ENCODE data around the gene TBC1D23.
"Not testable (repeated sequence)": the region's sequence is repeated elsewhere in the genome, so short reads cannot be mapped to it uniquely, and the experiment has no call there.

Gene TBC1D23

DNA sequence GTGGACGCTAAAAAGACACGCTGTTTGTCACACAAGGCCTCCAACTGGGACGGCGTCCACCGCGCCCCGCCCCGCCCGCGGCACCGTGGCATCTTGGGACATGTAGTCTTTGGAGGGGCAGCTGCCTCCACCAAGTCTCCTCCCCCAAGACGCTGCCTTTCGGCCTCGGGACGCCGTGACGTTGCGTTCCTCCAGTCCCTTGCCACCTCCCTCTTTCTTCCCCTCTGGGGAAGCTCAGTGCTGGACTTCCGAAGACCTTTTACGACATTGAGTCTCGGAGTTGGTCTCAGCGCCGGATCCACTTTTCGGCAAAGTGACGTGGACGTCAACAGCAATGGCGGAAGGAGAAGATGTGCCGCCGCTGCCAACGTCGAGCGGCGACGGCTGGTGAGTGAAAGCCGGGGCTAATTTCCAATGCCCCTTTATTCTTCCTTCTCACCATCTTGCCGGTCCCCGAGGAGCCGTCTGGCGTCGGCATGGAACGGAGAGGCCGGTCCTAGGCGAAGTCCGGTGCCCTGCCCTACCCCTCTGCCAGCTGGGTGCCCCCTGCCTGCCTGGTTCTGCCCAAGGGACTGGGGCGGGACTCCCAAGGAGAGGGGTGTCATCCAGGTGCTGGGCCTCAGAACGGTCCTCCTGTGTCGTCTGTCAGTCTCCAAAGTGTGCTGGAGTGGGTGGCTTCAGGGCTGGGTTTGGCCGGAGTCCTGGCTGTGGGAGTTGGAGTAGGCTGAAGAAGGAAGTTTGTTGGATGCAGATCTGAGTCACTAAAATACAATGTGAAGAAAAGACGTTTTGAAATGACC, at the start of gene TBC1D23:
Gene TBC1D23, plus strand, starts transcription at position 308 of the 800 bp plus-strand sequence. Its CDS starts 27 bp downstream, at position 335.
- DNase-seq = peak; percentile 95 to 98

DNA sequence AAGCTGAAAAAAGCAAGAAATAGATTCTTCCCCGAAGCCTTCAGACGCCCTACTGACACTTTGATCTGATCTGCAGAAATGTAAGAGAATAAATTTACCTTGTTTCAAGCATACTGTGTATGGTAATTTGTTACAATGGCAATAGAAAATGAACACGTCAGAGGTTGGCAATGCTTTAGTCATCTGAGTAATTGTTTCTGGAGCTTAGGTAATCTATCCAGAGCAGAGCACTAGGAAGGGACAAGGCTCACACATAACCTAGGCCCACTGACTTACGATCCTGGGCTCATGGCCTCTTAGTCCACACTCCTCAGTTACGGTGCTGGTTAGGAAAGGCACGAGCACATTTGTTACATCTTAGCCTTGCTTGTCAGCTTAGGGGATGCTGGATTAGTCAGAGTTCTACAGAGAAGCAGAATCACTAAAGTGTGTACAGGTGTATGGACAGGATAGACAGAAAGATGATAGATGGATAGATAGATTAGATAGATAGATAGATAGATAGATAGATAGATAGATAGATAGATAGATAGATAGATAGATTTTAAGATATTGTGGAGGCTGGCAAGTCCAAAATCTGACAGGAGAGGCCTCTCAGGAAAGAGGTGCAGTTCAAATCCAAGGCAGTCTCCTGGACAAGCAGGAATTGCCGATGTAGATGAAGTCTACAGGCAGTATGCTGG, 46.8 kb upstream of the TBC1D23 start:
- no peak for DNase-seq

DNA sequence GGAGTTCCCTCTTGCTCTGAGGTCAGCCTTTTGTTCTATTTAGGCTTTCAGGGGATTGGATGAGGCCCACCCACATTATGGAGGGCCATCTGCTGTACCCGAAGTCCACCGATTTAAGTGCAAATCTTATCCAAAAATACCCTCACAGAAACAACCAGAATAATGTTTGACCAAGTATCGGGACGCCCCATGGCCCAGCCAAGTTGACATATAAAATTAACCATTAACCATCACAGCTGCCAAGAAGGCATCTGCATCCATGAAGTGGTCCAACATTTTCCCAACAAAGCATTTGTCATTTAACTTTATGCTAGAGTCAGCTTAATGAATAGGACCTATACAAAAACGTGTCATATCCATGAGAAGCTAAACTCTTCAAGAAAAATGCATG, 46.2 kb upstream of the TBC1D23 start:
- DNase-seq = no peak

DNA sequence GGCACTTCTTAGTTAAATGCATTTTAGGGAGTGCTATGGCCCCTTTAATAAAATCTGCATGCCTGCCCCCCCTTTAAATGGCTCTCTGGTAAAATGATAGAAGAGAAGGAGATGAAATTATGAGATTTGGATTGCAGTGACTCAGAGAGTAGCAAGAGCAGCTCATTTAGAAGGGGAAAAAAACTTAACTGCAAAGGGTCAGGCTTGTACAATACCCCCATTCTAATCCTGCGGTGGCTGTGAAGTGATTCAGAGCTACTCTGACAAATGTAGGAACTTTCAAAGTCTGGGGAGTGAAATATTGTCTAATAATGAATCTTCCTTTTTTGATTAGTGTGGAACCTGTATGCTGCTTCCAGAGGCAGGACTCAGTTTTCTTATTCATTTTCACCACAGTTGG, 44.1 kb upstream of the TBC1D23 start:
- DNase-seq = no peak

DNA sequence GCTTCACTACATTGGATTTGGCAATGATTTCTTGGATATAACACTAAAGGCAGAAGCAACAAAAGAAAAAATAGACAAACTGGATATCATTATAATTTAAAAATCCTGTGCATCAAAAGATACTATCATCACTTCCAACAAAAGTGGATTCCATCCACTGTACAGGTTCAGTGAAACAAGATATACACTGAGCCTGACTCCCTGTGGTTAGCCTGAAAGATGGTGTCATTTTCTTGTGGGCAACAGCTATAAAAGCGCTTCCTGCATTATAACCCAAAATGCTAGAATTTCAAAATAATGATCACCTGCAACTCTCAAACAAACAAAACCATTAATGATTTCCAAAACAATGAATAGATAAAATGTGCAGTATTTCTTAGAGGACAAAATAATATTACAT, 39.6 kb upstream of the TBC1D23 start:
- DNase-seq = no peak

DNA sequence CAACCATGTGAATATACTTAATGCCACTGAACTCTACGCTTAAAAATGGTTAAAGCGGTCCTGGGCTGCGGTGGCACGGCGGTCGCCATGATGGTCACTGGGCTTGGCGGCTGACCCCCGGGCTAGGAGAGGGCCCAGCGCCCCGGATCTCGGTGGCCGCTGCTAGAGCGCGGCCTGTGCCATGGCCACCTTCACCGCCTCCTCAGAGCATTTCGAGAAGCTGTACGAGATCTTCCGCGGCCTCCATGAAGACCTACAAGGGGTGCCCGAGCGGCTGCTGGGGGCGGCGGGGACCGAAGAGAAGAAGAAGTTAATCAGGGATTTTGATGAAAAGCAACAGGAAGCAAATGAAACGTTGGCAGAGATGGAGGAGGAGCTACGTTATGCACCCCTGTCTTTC, 35.6 kb upstream of the TBC1D23 start:
- no peak for DNase-seq

DNA sequence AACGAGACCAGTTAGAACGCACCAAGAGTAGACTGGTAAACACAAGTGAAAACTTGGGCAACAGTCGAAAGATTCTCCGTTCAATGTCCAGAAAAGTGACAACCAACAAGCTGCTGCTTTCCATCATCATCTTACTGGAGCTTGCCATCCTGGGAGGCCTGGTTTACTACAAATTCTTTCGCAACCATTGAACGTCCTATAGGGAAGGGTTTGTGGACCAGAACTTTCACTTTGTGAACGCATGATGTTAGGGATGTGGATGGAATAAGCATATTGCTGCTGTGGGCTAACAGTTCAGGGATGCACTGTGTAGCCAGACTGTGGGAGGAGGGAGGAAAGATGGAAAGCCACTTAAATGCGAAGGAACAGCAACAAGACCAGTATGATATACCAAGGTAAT, 34.9 kb upstream of the TBC1D23 start:
- DNase-seq = no peak

DNA sequence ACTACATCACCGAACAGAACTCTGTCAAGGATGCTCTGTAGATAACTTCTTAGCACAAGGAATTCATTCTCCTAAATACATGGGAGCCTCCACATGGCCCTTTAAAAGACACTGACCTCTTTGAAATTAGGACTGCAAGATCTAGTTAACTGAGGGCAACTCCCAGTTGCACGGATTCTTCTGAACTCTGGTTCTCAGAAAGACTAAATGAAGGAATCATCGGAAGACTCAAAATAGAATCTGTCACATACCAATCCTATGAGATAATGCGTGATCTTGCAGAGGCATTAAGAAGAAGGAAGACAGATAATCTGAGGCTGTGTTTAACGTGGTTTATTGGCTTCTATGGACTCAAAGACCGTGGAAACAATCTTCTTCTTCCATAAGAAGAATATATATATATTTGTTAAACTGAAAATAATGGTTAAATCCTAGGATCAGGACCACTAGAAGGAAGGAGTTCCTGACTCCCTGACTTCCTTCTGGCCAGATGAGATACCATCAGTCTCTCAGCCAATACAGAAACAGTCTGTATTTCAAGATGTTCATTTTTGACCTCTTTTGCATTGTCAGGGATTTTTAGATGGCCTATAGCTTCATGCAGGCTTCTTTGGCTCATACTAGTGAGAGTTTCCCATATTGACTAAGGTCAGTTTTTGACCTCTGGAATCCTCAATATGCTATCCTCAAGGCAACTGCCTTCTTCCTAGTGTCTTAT, 33.9 kb upstream of the TBC1D23 start:
- DNase-seq = no peak

DNA sequence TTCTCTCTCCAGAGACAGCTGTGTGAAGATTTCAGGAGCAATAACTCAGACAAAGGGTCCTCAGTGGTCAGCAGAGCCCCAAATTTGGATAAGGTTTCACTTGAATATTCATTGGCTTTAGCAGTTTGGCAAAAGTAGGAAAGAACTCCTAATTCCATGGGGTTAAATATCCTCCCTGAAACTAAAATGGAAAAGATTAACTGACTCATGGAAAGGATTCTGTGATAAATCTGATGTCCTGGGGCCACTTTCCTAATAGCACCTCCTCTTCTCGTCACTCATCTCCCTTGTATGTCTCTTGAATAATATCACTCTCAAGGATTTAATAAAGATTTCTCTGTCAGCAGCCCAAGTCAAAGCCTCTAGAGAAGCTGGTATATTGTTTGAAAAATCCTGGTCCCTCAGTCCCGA, 33.3 kb upstream of the TBC1D23 start:
- DNase-seq = no peak

DNA sequence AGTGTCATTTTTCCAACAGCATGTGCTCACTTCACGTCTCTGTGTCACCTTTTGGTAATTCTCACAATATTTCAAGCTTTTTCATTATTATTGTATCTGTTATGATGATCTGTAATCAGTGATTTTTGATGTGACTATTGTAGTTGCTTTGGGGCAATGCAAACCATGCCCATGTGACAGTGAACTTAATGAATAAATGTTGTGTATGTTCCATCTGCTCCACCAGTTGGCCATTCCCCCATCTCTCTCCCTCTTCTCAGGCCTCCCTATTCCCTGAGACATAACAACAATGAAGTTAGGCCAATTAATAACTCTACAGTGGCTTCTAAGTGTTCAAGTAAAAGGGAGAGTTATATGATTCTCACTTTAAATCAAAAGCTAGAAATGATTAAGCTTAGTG, 32.5 kb upstream of the TBC1D23 start:
- no peak for DNase-seq

DNA sequence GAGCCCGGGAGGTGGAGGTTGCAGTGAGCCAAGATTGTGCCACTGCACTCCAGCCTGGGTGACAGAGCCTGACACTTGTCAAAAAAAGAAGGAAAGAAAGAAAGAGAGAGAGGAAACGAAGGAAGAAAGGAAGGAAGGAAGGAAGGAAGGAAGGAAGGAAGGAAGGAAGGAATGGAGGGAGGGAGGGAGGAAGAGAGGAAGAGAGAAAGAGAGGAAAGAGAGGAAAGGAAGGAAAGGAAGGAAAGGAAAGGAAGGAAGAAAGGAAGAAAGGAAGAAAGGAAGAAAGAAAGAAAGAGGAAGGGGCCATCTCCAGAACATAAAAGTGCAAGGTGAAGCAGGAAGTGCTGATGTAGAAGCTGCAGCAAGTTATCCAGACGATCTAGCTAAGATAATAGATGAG, 31.6 kb upstream of the TBC1D23 start:
- not testable (repeated sequence) for DNase-seq

DNA sequence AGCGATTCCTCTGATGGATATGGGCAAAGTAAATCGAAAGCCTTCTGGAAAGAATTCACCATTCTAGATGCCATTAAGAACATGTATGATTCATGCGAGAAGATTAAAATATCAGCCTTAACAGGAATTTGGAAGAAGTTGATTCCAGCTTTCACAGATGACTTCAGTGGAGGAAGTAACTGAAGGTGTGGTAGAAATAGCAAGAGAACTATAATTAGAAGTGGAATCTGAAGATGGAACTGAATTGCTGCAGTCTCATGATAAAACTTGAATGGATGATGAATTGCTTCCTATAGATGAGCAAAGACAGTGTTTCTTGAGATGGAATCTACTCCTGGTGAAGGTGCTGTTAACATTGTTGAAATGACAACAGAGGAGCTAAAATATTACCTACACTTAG, 30.1 kb upstream of the TBC1D23 start:
- DNase-seq = no peak

DNA sequence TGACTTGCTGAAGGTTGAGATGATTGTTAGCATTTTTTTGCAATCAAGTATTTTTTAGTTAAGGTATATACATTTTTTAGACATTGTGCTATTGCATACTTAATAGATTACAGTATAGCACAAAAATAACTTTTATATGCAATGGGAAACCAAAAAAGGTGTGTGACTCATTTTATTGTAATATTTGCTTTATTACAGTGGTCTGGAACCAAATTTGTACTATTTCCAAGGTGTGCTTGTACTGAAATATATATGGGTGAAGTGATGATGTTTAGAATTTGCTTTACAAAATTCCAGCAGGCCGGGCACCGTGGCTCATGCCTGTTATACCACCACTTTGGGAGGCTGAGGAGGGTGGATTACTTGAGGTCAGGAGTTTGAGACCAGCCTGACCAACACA, 29.1 kb upstream of the TBC1D23 start:
- no peak for DNase-seq

DNA sequence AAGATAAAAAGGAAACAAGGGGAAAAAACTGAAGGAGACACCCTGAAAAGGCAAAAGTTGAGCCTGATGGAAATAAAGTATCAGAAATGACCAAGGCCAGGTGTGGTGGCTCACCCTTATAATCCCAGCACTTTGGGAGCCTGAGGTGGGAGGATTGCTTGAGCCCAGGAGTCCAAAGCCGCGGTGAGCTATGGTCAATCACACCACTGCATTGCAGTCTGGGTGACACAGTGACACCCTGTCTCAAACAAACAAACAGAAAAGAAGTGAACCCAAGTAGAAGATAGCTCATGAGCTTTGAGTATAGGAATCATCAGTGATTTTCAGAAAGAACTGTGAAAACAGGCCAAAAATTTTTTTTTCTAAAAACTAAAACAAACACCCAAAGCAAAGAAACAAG, 26.4 kb upstream of the TBC1D23 start:
- DNase-seq = no peak

DNA sequence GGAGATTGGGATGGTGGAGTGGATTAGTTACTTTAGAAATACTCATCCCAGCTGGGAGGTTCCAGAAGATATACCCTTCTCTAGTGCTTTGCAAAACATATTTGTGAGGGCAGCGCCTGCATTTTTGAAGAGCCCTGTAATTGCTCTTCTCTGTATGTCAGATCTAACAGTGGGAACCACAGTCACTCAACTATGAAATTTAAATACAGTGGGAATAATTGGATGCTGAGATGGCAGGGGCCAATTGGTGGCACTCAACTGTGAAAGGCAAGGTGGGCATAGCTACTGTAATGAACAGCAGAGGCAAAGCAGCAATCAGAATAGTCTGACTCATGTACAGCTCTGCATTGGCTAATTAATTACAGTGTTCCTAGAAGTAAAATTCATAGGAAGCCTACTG, 22.2 kb upstream of the TBC1D23 start:
- no peak for DNase-seq

DNA sequence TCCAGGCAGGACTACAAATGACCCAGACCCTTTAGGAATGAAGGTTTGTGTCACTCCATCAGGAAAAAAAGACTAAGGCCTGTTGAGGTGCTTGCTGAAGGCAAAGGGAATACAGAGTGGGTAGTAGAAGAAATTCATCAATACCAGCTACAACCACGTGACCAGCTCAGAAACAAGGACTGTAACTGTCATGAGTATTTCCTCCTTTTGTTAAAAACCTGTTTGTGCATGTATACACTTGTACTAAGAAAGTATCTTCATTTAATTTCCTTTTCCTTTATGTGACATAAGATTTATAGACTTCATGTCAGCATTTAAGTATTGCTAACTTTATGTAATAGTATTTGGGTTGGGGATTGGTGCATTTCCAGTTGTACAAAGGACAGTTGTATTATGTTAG, 18.3 kb upstream of the TBC1D23 start:
- DNase-seq = not testable (repeated sequence)

DNA sequence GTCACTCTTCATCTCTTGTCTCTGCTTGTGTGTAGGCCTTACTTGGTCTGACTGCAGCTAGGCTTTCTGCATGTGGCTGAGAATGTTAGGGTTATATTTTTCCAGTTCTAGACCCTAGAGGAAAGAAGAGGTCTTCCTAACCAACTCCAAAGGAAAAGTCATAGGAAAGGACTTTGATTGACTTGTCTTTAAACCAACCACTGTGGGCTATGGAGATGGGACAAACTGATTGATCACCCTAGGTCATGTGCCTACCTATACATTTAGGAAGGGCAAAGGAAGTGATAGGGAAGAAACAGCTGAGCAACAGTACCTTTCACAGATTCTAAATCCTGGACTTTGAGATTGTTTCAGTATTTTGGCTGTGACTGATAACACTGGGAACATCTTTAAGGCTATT, 16.5 kb upstream of the TBC1D23 start:
- DNase-seq = no peak

DNA sequence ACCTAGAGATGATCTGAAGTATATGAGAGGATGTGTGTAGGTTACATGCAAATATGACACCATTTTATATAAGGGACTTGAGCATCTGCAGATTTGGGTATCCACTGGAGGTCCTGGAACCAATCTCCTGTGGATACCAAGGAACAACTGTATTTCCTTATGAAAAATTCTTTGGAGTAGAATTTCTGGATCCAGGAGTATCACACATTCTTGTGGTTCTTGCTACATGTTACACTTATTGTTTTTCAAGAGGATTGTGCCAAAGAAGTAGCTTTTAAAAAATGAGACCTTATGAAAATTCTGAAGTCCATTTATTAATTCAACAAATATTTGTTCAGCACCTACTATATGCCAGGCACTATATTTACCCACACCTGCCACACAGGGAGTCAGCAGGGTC, 15.7 kb upstream of the TBC1D23 start:
- DNase-seq = no peak

DNA sequence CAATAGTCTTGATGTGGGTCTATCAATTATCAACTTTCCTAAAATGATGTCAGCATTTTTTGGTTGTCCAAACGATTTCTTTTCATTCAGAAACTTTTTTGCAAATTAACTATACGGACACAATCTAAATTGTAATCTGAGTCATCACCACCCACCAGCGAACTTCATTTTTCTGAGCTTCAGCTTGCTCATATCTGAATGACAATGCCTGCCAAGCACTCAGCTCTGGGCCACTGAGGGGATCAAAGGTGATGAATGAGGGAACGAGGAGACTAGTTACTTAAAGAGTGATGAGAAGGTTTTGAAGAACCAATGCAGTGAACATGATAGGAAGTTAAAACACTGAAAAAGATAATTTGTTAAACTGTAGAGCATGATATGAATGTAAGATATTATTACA, 14.9 kb upstream of the TBC1D23 start:
- no peak for DNase-seq

DNA sequence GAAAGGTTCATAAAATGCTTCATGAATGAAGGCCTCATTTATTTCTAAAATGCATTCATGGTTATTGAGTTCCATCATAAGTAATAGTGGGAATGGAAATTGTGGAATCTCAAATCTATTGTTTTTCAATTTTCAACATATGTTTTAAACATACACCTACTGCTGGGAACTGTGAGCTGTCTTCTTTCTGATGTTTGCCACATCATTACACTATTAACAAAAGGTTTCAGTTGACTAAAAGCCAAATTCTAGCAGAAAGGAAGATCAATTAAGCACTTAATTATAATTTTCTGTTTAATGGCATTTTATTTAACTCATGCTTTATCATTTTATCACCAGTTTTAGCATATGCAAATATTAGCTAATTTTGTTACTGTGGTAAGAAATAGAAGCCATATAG, 13.8 kb upstream of the TBC1D23 start:
- no peak for DNase-seq

DNA sequence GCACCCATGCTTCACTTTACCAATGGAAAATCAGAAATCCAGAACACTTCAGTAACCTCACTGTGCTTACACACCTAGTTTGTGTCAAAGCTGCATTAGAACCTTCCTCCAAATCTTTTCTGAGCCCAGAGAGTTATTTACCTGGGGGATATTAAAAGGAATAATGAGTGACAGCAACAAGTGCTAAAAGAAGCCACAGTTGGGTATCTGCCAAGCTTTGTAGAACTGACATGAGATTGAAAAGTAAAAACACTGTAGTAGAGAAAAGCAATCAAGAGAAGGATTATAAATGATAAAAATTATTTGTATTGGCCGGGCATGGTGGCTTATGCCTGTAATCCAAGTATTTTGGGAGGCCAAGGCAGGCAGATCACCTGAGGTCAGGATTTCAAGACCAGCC, 8.8 kb upstream of the TBC1D23 start:
- DNase-seq = no peak

DNA sequence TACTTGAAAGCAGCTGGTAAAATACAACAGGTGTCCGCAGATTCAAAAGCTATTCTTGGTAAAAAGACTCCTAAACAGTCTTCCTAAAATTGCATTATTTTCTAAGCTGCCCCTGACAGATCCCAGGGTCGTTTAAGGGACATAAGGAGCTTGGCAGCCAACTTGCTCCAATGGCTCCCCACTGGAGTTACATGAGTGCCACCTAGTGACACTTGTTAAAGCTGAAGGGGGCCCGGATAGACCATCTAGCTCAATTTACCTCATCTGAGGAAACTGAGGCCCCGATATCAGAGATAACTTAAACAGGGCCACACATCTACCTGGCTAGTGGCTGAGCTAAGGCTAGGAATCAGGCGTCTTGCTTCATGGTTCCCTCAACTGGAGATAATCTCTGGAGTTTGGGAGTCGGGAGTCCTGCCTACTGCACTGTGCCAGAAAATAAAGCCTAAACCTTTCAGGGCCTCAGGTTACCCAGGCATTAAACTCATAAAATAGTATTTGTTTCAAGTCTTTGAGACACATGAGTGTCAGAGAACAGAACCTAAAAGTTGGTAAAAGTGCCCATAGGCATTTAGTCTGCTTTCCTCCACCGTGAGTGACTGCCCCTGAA, 6.5 kb upstream of the TBC1D23 start:
- DNase-seq = no peak

DNA sequence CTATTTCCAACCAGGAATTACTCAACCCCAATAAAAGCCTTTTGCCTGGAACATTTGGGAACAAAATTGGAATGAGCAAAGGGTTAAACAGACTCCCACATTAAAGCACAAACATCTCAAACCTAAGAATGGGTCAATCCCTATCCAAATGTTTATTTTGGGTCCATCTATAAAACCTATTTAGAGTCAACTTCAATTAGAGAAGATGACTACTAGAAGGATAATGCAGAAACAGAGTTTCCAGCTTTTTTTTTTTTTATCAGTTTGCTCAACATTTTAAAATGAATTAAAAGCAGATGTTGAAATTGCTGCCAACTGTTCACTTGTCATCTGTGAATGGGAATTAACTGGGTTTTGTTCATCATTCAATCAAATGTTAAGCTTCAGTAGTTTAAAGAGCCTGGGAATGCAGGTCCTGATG, 4.1 kb upstream of the TBC1D23 start:
- no peak for DNase-seq

DNA sequence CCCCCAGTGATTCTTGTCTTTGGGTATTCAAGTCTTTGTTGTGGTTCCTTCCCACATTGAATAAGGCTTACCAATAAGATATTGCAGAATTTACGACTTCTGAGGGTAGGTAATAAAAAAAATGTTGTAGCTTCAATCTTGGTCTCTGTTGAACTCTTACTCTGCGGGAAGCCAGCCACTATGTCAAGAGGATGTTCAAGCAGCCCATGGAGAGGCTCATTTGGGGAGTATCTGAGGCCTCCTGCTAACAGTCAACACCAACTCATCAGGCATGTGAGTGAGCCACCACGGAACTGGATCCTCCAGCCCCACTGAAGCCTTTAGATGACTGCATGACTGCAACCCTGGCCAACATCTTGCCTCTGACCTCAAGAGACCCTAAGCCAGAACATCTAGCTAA, 3.2 kb upstream of the TBC1D23 start:
- DNase-seq = no peak

Measured in stimulated activated CD4-positive, alpha-beta T cell treated with anti-CD3 and anti-CD28 coated beads, Interleukin-4, amount 100 ng/mL, for 4 hours (primary cell).